C4-2B (cell line): ENCODE measurements around the gene SULT4A1.

ENCODE experiments used
- ZFX ChIP-seq: fragments of 450-650 bp; IDR thresholded peaks from 2 replicates; pipeline ENCODE4 v1.6.1; 2017
- TF ChIP-seq, protein P1 (sequence below): fragments of 450-650 bp; conservative IDR thresholded peaks from 2 replicates; pipeline ENCODE4 v1.5.1; 2017; ENCODE audit warnings: mild to moderate bottlenecking

- TF ChIP-seq, protein P1, sequence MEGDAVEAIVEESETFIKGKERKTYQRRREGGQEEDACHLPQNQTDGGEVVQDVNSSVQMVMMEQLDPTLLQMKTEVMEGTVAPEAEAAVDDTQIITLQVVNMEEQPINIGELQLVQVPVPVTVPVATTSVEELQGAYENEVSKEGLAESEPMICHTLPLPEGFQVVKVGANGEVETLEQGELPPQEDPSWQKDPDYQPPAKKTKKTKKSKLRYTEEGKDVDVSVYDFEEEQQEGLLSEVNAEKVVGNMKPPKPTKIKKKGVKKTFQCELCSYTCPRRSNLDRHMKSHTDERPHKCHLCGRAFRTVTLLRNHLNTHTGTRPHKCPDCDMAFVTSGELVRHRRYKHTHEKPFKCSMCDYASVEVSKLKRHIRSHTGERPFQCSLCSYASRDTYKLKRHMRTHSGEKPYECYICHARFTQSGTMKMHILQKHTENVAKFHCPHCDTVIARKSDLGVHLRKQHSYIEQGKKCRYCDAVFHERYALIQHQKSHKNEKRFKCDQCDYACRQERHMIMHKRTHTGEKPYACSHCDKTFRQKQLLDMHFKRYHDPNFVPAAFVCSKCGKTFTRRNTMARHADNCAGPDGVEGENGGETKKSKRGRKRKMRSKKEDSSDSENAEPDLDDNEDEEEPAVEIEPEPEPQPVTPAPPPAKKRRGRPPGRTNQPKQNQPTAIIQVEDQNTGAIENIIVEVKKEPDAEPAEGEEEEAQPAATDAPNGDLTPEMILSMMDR, result no peak
- TF ChIP-seq ZFX, result no peak
Observed at GRCh38 chr22:43876866-43877509, 14.7 kb upstream of the SULT4A1 start.
